Adipocyte (in vitro differentiated cells): ENCODE data around the gene MBD4.
A peak's percentile ranks its signal among the peaks of the same experiment; 100 is the strongest.
"Not testable (repeated sequence)": the region's sequence is repeated elsewhere in the genome, so short reads cannot be mapped to it uniquely, and the experiment has no call there.

Experiments used
- DNase-seq: peaks from one replicate; pipeline ENCODE4 v3.0.0-alpha.2; 2015; ENCODE audit warnings: low read depth
- H3K27me3 ChIP-seq: replicated peaks from 2 replicates; pipeline ENCODE4 v1.7.0; 2013; ENCODE audit warnings: mild to moderate bottlenecking, low read length, moderate library complexity; ENCODE audit not compliant: control insufficient read depth, insufficient read depth
- H3K36me3 ChIP-seq: 2 replicates; pipeline ENCODE4 v1.7.0; 2013; ENCODE audit warnings: low read length, mild to moderate bottlenecking, moderate library complexity; ENCODE audit not compliant: control insufficient read depth, insufficient read depth, severe bottlenecking
- H3K4me1 ChIP-seq: 2 replicates; pipeline ENCODE4 v1.7.0; 2013; ENCODE audit warnings: mild to moderate bottlenecking, low read length, moderate library complexity; ENCODE audit not compliant: control insufficient read depth, insufficient read depth
- H3K4me3 ChIP-seq: 2 replicates; pipeline ENCODE4 v1.7.0; 2013; ENCODE audit warnings: mild to moderate bottlenecking, low read length, moderate library complexity
- H3K9ac ChIP-seq: 2 replicates; pipeline ENCODE4 v1.7.0; 2013; ENCODE audit warnings: mild to moderate bottlenecking, low read length, moderate library complexity
- H3K9me3 ChIP-seq: 2 replicates; pipeline ENCODE4 v1.7.0; 2013; ENCODE audit warnings: mild to moderate bottlenecking, low read length, moderate library complexity; ENCODE audit not compliant: control insufficient read depth

MBD4 gene

GRCh38 chr3:129481225-129481765 lies 41.5 kb upstream of the MBD4 start:
- H3K36me3 ChIP-seq, result peaks cover 42% of the 10 kb centered on the region
- H3K9me3 ChIP-seq, DNase-seq: not testable (repeated sequence)

GRCh38 chr3:129476586-129476985 lies 36.8 kb upstream of the MBD4 start:
- no peak overlapping the region for H3K4me3 ChIP-seq
- no peak overlapping the region for H3K9ac ChIP-seq
- H3K9me3 ChIP-seq, result no peaks in the 10 kb centered on the region
- peaks cover 61% of the 10 kb centered on the region for H3K36me3 ChIP-seq
- H3K4me1 ChIP-seq, result peaks cover 15% of the 10 kb centered on the region
- H3K27me3 ChIP-seq, result no peaks in the 10 kb centered on the region
- no peak for DNase-seq

More at GRCh38 chr3:129481225-129481765, 41.5 kb upstream of the MBD4 start:
- H3K4me3 ChIP-seq, H3K27me3 ChIP-seq: not testable (repeated sequence)
- H3K9ac ChIP-seq, result peak overlapping the region; percentile 30
- peaks cover 58% of the 10 kb centered on the region for H3K4me1 ChIP-seq

GRCh38 chr3:129475863-129476262 lies 36.1 kb upstream of the MBD4 start:
- H3K4me1 ChIP-seq, result peaks cover 8% of the 10 kb centered on the region
- H3K27me3 ChIP-seq, result no peaks in the 10 kb centered on the region
- H3K4me3 ChIP-seq, result no peak overlapping the region
- no peak for DNase-seq
- H3K36me3 ChIP-seq, result peaks cover 68% of the 10 kb centered on the region
- H3K9ac ChIP-seq, result no peak overlapping the region
- H3K9me3 ChIP-seq, result no peaks in the 10 kb centered on the region

GRCh38 chr3:129474984-129475804 lies 35.4 kb upstream of the MBD4 start:
- no peaks in the 10 kb centered on the region for H3K27me3 ChIP-seq
- DNase-seq, result no peak
- H3K4me3 ChIP-seq, result no peak overlapping the region
- H3K9ac ChIP-seq, result no peak overlapping the region
- H3K36me3 ChIP-seq, result peaks cover 64% of the 10 kb centered on the region
- H3K9me3 ChIP-seq, result no peaks in the 10 kb centered on the region
- H3K4me1 ChIP-seq, result peaks cover 2% of the 10 kb centered on the region

GRCh38 chr3:129473769-129474152 lies 34.0 kb upstream of the MBD4 start:
- Histone ChIP-seq H3K9ac (no peak overlapping the region), H3K36me3 (peaks cover 60% of the 10 kb centered on the region), H3K4me1 (no peaks in the 10 kb centered on the region), H3K27me3 (no peaks in the 10 kb centered on the region), H3K4me3 (no peak overlapping the region), H3K9me3 (no peaks in the 10 kb centered on the region)
- DNase-seq, result no peak

GRCh38 chr3:129473067-129473768 lies 33.5 kb upstream of the MBD4 start:
- Histone ChIP-seq H3K9ac (no peak overlapping the region), H3K36me3 (peaks cover 55% of the 10 kb centered on the region), H3K9me3 (no peaks in the 10 kb centered on the region), H3K4me1 (no peaks in the 10 kb centered on the region), H3K27me3 (no peaks in the 10 kb centered on the region), H3K4me3 (no peak overlapping the region)
- no peak for DNase-seq

GRCh38 chr3:129470861-129471260 lies 31.1 kb upstream of the MBD4 start:
- Histone ChIP-seq H3K4me3 (no peak overlapping the region), H3K9ac (no peak overlapping the region), H3K27me3 (no peaks in the 10 kb centered on the region), H3K4me1 (no peaks in the 10 kb centered on the region), H3K9me3 (no peaks in the 10 kb centered on the region), H3K36me3 (peaks cover 50% of the 10 kb centered on the region)
- no peak for DNase-seq

GRCh38 chr3:129469026-129469425 lies 29.3 kb upstream of the MBD4 start:
- Histone ChIP-seq H3K27me3 (no peaks in the 10 kb centered on the region), H3K9me3 (no peaks in the 10 kb centered on the region), H3K4me1 (no peaks in the 10 kb centered on the region), H3K36me3 (peaks cover 61% of the 10 kb centered on the region), H3K9ac (no peak overlapping the region), H3K4me3 (no peak overlapping the region)
- no peak for DNase-seq

GRCh38 chr3:129467932-129468331 lies 28.2 kb upstream of the MBD4 start:
- Histone ChIP-seq H3K4me1 (no peaks in the 10 kb centered on the region), H3K36me3 (peaks cover 63% of the 10 kb centered on the region), H3K4me3 (no peak overlapping the region), H3K9me3 (no peaks in the 10 kb centered on the region), H3K27me3 (no peaks in the 10 kb centered on the region), H3K9ac (no peak overlapping the region)
- no peak for DNase-seq

GRCh38 chr3:129463716-129464115 lies 24.0 kb upstream of the MBD4 start:
- H3K36me3 ChIP-seq, result peaks cover 61% of the 10 kb centered on the region
- no peak overlapping the region for H3K9ac ChIP-seq
- no peaks in the 10 kb centered on the region for H3K9me3 ChIP-seq
- H3K4me3 ChIP-seq, result no peak overlapping the region
- DNase-seq, result no peak
- H3K4me1 ChIP-seq, result peaks cover 12% of the 10 kb centered on the region
- H3K27me3 ChIP-seq, result no peaks in the 10 kb centered on the region

GRCh38 chr3:129463094-129463493 lies 23.3 kb upstream of the MBD4 start:
- no peaks in the 10 kb centered on the region for H3K9me3 ChIP-seq
- H3K4me1 ChIP-seq, result peaks cover 12% of the 10 kb centered on the region
- no peak overlapping the region for H3K4me3 ChIP-seq
- H3K27me3 ChIP-seq, result no peaks in the 10 kb centered on the region
- DNase-seq, result no peak
- peaks cover 67% of the 10 kb centered on the region for H3K36me3 ChIP-seq
- no peak overlapping the region for H3K9ac ChIP-seq
